SK-N-SH treated with all-trans-retinoic acid at 6 μM for 48 hours (cell line): ENCODE results near the gene OBSCN.

Experiments used
- ATAC-seq: fragments of 200-7000 bp; cut with Tn5 transposase; 3 replicates; pipeline ENCODE4 v1.9.1; 2020; ENCODE audit warnings: mild to moderate bottlenecking, moderate library complexity
- ARNTL ChIP-seq: fragments of 450-650 bp; formaldehyde crosslinking; IDR thresholded peaks from 2 replicates; pipeline ENCODE4 v1.5.0; 2020; ENCODE audit warnings: low read depth, mild to moderate bottlenecking, moderate library complexity, borderline replicate concordance
- CSDC2 ChIP-seq: fragments of 250-450 bp; sonication (Bioruptor Pico); IDR thresholded peaks from 2 replicates; pipeline ENCODE4 v1.5.0; 2020; ENCODE audit warnings: mild to moderate bottlenecking, moderate library complexity
- ESRRG ChIP-seq: fragments of 250-450 bp; sonication (Bioruptor Pico); IDR thresholded peaks from 2 replicates; pipeline ENCODE4 v1.6.1; 2021; ENCODE audit warnings: mild to moderate bottlenecking
- GLIS3 ChIP-seq: fragments of 250-450 bp; sonication (Bioruptor Pico); IDR thresholded peaks from 2 replicates; pipeline ENCODE4 v1.5.0; 2020; ENCODE audit warnings: mild to moderate bottlenecking, moderate library complexity
- ISL1 ChIP-seq: fragments of 250-450 bp; sonication (Bioruptor Pico); IDR thresholded peaks from 2 replicates; pipeline ENCODE4 v2.1.2; 2022; ENCODE audit warnings: mild to moderate bottlenecking, moderate library complexity
- OSR1 ChIP-seq: fragments of 250-450 bp; sonication (Bioruptor Pico); IDR thresholded peaks from 2 replicates; pipeline ENCODE4 v1.8.0; 2022; ENCODE audit warnings: moderate library complexity, mild to moderate bottlenecking, inconsistent platforms
- PPARA ChIP-seq: fragments of 250-450 bp; sonication (Bioruptor Pico); IDR thresholded peaks from 2 replicates; pipeline ENCODE4 v1.5.0; 2020; ENCODE audit warnings: mild to moderate bottlenecking, borderline replicate concordance
- RARB ChIP-seq: fragments of 250-450 bp; sonication (Bioruptor Pico); IDR thresholded peaks from 2 replicates; pipeline ENCODE4 v1.8.0; 2021; ENCODE audit warnings: mild to moderate bottlenecking, moderate library complexity
- SNAI2 ChIP-seq: fragments of 250-450 bp; sonication (Bioruptor Pico); IDR thresholded peaks from 2 replicates; pipeline ENCODE4 v1.5.0; 2020; ENCODE audit warnings: mild to moderate bottlenecking, moderate library complexity
- TCF4 ChIP-seq: fragments of 250-450 bp; sonication (Bioruptor Pico); IDR thresholded peaks from 2 replicates; pipeline ENCODE4 v1.8.0; 2021; ENCODE audit warnings: mild to moderate bottlenecking, moderate library complexity, borderline replicate concordance
- TOX ChIP-seq: fragments of 250-450 bp; sonication (Bioruptor Pico); IDR thresholded peaks from 2 replicates; pipeline ENCODE4 v1.8.0; 2021; ENCODE audit warnings: mild to moderate bottlenecking, moderate library complexity, borderline replicate concordance
- ZC3H10 ChIP-seq: fragments of 250-450 bp; sonication (Bioruptor Pico); IDR thresholded peaks from 2 replicates; pipeline ENCODE4 v1.5.1; 2021; ENCODE audit warnings: mild to moderate bottlenecking, moderate library complexity
- ZFP3 ChIP-seq: fragments of 250-450 bp; sonication (Bioruptor Pico); IDR thresholded peaks from 2 replicates; pipeline ENCODE4 v1.5.0; 2020; ENCODE audit warnings: mild to moderate bottlenecking, moderate library complexity
- ZFP30 ChIP-seq: fragments of 450-650 bp; formaldehyde crosslinking; IDR thresholded peaks from 2 replicates; pipeline ENCODE4 v1.5.0; 2022; ENCODE audit warnings: mild to moderate bottlenecking, moderate library complexity
- ZNF565 ChIP-seq: fragments of 450-650 bp; formaldehyde crosslinking; conservative IDR thresholded peaks from 2 replicates; pipeline ENCODE4 v1.5.0; 2020; ENCODE audit warnings: low read depth, mild to moderate bottlenecking, moderate library complexity
- ZNF70 ChIP-seq: fragments of 450-650 bp; formaldehyde crosslinking; IDR thresholded peaks from 2 replicates; pipeline ENCODE4 v1.5.0; 2020; ENCODE audit warnings: mild to moderate bottlenecking, moderate library complexity
- ZNF8 ChIP-seq: fragments of 450-650 bp; formaldehyde crosslinking; IDR thresholded peaks from 2 replicates; pipeline ENCODE4 v1.5.0; 2020; ENCODE audit warnings: mild to moderate bottlenecking, moderate library complexity
- TF ChIP-seq, protein P1 (sequence below): fragments of 250-450 bp; sonication (Bioruptor Pico); IDR thresholded peaks from 2 replicates; pipeline ENCODE4 v1.5.1; 2021; ENCODE audit warnings: mild to moderate bottlenecking, moderate library complexity
- TF ChIP-seq, protein P2 (sequence below): fragments of 250-450 bp; sonication (Bioruptor Pico); IDR thresholded peaks from 2 replicates; pipeline ENCODE4 v1.5.1; 2020; ENCODE audit warnings: low read depth, mild to moderate bottlenecking, moderate library complexity
- TF ChIP-seq, protein P3 (sequence below): fragments of 250-450 bp; sonication (Bioruptor Pico); IDR thresholded peaks from 2 replicates; pipeline ENCODE4 v1.8.0; 2021; ENCODE audit warnings: low read depth, mild to moderate bottlenecking, moderate library complexity, borderline replicate concordance
- TF ChIP-seq, protein P4 (sequence below): fragments of 250-450 bp; sonication (Bioruptor Pico); IDR thresholded peaks from 2 replicates; pipeline ENCODE4 v1.5.0; 2020; ENCODE audit warnings: mild to moderate bottlenecking, moderate library complexity
- TF ChIP-seq, protein P5 (sequence below): fragments of 250-450 bp; sonication (Bioruptor Pico); IDR thresholded peaks from 2 replicates; pipeline ENCODE4 v1.8.0; 2020; ENCODE audit warnings: mild to moderate bottlenecking, moderate library complexity, borderline replicate concordance

Gene OBSCN

DNA sequence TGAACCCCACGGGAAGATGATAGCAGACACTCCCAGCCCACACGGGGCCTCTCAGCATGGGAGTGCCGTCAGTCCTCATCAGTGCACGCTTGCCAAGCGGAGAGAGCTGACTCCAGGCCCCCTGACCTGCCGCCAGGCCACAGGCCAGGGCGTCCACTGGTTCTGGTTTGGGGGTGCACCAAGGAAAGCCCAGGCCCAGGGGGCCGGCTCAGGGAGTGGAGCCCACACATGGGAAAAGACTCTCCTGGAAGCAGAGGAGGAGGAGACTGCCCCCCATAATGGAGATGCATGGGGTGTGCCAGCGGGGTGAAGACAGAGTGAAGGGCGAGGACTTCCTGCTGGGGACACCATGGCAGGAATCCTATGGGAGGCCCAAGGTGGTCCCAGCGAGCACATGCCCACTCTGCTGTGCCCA is 192.4 kb downstream of the OBSCN start:
- TF ChIP-seq SNAI2 (no peak), ZNF8 (no peak), PPARA (CRISPR knock-in tag) (no peak), ZC3H10 (CRISPR knock-in tag) (no peak), OSR1 (CRISPR knock-in tag) (no peak), ARNTL (CRISPR knock-in tag) (no peak), CSDC2 (no peak), ESRRG (CRISPR knock-in tag) (no peak)
- TF ChIP-seq, protein P1, sequence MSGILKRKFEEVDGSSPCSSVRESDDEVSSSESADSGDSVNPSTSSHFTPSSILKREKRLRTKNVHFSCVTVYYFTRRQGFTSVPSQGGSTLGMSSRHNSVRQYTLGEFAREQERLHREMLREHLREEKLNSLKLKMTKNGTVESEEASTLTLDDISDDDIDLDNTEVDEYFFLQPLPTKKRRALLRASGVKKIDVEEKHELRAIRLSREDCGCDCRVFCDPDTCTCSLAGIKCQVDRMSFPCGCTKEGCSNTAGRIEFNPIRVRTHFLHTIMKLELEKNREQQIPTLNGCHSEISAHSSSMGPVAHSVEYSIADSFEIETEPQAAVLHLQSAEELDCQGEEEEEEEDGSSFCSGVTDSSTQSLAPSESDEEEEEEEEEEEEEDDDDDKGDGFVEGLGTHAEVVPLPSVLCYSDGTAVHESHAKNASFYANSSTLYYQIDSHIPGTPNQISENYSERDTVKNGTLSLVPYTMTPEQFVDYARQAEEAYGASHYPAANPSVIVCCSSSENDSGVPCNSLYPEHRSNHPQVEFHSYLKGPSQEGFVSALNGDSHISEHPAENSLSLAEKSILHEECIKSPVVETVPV (CRISPR knock-in tag) = no peak
- ATAC-seq = no peak

DNA sequence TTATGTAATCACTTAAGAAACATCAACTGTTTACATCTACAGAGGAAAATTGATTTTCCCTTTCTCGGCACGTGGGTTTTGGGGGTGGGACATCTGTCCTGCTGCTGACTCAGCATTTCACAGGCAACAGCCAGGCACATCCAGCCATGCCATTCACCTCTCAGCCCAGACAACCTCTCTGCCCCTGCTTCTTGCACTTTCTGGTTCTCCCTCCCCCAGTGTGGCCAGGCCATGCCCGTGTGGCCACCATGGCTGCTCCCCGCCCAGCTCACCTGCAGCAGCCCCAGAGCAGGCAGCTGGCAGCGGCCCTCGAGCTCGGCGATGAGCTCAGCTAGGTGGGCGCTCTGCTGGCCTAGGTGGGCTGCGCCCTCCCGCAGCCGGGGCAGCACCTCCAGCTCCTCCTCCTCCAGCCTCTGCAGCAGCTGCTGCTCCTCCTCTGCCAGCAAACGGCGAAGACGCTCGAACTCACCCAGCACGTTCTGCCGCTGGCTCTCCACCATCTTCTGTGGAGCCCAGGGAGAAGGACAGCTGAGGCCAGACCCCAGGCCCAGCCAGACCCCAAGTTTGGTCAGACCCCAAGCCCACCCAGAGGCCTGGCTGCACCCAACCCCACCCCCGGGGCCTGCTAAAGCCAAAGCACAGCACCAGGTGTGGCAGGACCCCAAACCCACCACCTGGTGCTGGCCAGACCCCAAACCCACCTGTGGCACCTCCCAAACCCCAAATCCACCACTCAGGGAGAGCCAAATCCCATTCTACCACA is 193.0 kb downstream of the OBSCN start:
- no peak for ATAC-seq
- TF ChIP-seq GLIS3 (CRISPR knock-in tag) = no peak
- no peak for TF ChIP-seq RARB (CRISPR knock-in tag)
- TF ChIP-seq TOX (CRISPR knock-in tag) = no peak
- no peak for TF ChIP-seq ZNF565 (CRISPR knock-in tag)
- no peak for TF ChIP-seq ESRRG (CRISPR knock-in tag)
- TF ChIP-seq SNAI2 = no peak
- TF ChIP-seq, protein P2, sequence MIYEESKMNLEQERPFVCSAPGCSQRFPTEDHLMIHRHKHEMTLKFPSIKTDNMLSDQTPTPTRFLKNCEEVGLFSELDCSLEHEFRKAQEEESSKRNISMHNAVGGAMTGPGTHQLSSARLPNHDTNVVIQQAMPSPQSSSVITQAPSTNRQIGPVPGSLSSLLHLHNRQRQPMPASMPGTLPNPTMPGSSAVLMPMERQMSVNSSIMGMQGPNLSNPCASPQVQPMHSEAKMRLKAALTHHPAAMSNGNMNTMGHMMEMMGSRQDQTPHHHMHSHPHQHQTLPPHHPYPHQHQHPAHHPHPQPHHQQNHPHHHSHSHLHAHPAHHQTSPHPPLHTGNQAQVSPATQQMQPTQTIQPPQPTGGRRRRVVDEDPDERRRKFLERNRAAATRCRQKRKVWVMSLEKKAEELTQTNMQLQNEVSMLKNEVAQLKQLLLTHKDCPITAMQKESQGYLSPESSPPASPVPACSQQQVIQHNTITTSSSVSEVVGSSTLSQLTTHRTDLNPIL = no peak
- TF ChIP-seq TCF4 (CRISPR knock-in tag) = no peak
- no peak for TF ChIP-seq ZFP3
- TF ChIP-seq, protein P3, sequence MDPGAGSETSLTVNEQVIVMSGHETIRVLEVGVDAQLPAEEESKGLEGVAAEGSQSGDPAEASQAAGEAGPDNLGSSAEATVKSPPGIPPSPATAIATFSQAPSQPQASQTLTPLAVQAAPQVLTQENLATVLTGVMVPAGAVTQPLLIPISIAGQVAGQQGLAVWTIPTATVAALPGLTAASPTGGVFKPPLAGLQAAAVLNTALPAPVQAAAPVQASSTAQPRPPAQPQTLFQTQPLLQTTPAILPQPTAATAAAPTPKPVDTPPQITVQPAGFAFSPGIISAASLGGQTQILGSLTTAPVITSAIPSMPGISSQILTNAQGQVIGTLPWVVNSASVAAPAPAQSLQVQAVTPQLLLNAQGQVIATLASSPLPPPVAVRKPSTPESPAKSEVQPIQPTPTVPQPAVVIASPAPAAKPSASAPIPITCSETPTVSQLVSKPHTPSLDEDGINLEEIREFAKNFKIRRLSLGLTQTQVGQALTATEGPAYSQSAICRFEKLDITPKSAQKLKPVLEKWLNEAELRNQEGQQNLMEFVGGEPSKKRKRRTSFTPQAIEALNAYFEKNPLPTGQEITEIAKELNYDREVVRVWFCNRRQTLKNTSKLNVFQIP = no peak
- TF ChIP-seq, all 23 proteins: peak for 0

DNA sequence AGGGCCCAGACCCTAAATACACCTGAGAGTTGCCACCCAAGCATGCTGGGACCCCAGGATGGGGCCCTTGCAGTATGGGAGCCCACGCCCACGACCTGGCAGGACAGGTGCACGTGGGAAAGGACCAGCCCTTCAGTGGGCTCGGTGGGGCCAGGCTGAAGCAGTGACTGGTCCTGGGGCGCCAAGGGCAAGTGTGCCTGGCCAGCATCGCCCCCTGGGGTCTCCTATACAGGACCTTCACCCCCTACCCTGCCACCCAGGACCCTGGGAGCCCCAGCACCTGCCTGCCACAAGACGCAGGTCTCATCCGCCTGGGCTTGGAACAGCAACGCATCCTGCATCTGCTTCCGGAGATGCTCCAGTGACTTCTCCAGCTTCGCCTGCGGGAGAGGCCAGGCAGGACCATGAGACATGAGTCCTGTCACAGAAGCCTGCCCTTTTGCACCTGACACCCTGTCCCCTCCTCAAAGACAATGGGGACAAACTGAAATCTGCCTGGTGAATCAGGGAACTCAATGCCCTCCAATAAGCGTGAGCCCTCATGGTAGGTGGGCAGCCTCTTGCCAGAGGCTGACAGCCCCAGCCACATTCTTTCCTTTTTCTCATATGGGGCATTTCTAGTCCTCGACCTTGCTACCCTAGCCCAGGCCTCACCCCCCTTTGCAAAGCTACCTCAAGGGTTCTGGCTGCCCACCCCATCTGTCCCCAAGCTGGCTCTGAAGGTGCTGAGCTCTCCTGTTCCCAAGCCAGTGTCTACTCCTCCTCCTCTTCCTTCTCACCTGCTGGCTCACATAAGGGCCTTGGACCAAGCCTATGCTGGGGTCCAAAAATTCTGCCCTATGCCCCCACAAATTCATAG is 194.2 kb downstream of the OBSCN start:
- no peak for ATAC-seq
- TF ChIP-seq, protein P2 = no peak
- TF ChIP-seq ARNTL (CRISPR knock-in tag) (no peak), ZNF565 (CRISPR knock-in tag) (no peak), TOX (CRISPR knock-in tag) (no peak), ZFP30 (CRISPR knock-in tag) (no peak), ZFP3 (no peak), ZC3H10 (CRISPR knock-in tag) (no peak), ZNF70 (CRISPR knock-in tag) (no peak), ISL1 (CRISPR knock-in tag) (no peak), ESRRG (CRISPR knock-in tag) (no peak), PPARA (CRISPR knock-in tag) (no peak)
- TF ChIP-seq, protein P1 (CRISPR knock-in tag) = no peak
- TF ChIP-seq, protein P4, sequence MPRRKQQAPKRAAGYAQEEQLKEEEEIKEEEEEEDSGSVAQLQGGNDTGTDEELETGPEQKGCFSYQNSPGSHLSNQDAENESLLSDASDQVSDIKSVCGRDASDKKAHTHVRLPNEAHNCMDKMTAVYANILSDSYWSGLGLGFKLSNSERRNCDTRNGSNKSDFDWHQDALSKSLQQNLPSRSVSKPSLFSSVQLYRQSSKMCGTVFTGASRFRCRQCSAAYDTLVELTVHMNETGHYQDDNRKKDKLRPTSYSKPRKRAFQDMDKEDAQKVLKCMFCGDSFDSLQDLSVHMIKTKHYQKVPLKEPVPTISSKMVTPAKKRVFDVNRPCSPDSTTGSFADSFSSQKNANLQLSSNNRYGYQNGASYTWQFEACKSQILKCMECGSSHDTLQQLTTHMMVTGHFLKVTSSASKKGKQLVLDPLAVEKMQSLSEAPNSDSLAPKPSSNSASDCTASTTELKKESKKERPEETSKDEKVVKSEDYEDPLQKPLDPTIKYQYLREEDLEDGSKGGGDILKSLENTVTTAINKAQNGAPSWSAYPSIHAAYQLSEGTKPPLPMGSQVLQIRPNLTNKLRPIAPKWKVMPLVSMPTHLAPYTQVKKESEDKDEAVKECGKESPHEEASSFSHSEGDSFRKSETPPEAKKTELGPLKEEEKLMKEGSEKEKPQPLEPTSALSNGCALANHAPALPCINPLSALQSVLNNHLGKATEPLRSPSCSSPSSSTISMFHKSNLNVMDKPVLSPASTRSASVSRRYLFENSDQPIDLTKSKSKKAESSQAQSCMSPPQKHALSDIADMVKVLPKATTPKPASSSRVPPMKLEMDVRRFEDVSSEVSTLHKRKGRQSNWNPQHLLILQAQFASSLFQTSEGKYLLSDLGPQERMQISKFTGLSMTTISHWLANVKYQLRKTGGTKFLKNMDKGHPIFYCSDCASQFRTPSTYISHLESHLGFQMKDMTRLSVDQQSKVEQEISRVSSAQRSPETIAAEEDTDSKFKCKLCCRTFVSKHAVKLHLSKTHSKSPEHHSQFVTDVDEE (CRISPR knock-in tag) = no peak
- TF ChIP-seq, protein P5, sequence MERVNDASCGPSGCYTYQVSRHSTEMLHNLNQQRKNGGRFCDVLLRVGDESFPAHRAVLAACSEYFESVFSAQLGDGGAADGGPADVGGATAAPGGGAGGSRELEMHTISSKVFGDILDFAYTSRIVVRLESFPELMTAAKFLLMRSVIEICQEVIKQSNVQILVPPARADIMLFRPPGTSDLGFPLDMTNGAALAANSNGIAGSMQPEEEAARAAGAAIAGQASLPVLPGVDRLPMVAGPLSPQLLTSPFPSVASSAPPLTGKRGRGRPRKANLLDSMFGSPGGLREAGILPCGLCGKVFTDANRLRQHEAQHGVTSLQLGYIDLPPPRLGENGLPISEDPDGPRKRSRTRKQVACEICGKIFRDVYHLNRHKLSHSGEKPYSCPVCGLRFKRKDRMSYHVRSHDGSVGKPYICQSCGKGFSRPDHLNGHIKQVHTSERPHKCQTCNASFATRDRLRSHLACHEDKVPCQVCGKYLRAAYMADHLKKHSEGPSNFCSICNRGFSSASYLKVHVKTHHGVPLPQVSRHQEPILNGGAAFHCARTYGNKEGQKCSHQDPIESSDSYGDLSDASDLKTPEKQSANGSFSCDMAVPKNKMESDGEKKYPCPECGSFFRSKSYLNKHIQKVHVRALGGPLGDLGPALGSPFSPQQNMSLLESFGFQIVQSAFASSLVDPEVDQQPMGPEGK = no peak
